ENCODE data around the gene PSMG4. TPM values are rescaled to one million over a fixed set of nuclear protein-coding genes. Genes with fewer than 3 reads are reported as not detected.

The PSMG4 gene
- total RNA-seq, 1 experiment from 2014 or later, result 20.9 TPM

DNA sequence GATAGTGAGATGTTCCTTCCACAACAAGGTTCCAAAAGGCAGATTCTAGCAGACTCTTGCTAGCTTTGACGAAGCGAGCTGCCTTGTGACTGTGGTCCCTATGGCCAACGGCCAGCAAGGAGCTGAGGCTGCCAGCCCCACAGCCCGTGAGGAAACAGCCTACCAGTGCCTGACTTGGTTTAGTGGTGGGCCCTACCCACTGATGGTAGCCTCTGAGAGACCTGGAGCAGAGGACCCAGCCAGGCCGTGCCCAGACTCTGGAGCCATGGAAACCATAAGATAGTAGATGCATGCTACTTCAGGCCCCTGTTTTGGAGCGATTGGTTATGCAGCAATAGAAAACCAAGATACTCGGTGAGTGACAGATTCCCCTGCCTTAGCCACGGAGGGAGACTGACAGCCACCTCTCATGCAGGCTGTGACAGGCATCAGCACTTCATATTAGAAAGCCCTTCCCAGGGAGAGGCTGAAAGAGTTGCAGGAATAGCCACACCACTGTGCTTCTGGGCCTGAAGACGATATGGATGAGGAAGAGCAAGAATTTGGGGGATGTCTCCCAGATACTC is 19.2 kb downstream of the PSMG4 start:
- POLR2A ChIA-PET, result no interaction called here
- H3K4me1 Mint-ChIP-seq (ENCODE audit: low read depth, unreplicated experiment), result no peaks in the 10 kb centered on the region
- H3K27me3 ChIP-seq (replicated peaks; ENCODE audit: control insufficient read depth, insufficient read depth, low read length), result no peaks in the 10 kb centered on the region
- CTCF ChIA-PET, result no interaction called here
- H3K4me3 ChIP-seq (ENCODE audit: low read depth, low read length), result no peak overlapping the region
- H3K36me3 ChIP-seq (ENCODE audit: control insufficient read depth, insufficient read depth, low read length), result no peaks in the 10 kb centered on the region; the same call in 1 of the 2 replicates
- no peaks in the 10 kb centered on the region for H3K9me3 Mint-ChIP-seq (ENCODE audit: unreplicated experiment)
- intact Hi-C loops (cut with micrococcal nuclease; ENCODE audit: unreplicated experiment), result loop anchor here (5.0 kb wide), 1 partner anchor 224 kb away; no protein-coding TSS in a partner anchor
- no peak for TF ChIP-seq CTCF (IDR thresholded peaks at IDR 0.05; ENCODE audit: insufficient read depth in 1 of 2, low read depth in 1 of 2, low read length in 1 of 2, severe bottlenecking in 1 of 2, unreplicated experiment in 1 of 2)
- no peak overlapping the region for H3K27ac Mint-ChIP-seq (ENCODE audit: unreplicated experiment)
- H3K4me3 Mint-ChIP-seq (ENCODE audit: unreplicated experiment), result no peak overlapping the region
- no peaks in the 10 kb centered on the region for H3K27me3 Mint-ChIP-seq (ENCODE audit: insufficient read depth, unreplicated experiment)
- no TSS peak for BruUV-seq (replicated peaks)
- H3K36me3 Mint-ChIP-seq (ENCODE audit: insufficient read depth, unreplicated experiment), result peaks cover 59% of the 10 kb centered on the region
- no peaks in the 10 kb centered on the region for H3K9me3 ChIP-seq
- no peak for DNase-seq
- H3K4me1 ChIP-seq, result no peaks in the 10 kb centered on the region

GRCh38 chr6:3278691-3279090 is 19.9 kb downstream of the PSMG4 start:
- BruUV-seq (replicated peaks), result no TSS peak
- Mint-ChIP-seq H3K9me3 (ENCODE audit: unreplicated experiment) (no peaks in the 10 kb centered on the region), H3K4me1 (ENCODE audit: low read depth, unreplicated experiment) (no peaks in the 10 kb centered on the region), H3K36me3 (ENCODE audit: insufficient read depth, unreplicated experiment) (peaks cover 59% of the 10 kb centered on the region), H3K4me3 (ENCODE audit: unreplicated experiment) (no peak overlapping the region), H3K27me3 (ENCODE audit: insufficient read depth, unreplicated experiment) (no peaks in the 10 kb centered on the region), H3K27ac (ENCODE audit: unreplicated experiment) (no peak overlapping the region)
- Histone ChIP-seq H3K4me1 (no peaks in the 10 kb centered on the region), H3K9me3 (no peaks in the 10 kb centered on the region), H3K36me3 (ENCODE audit: control insufficient read depth, insufficient read depth, low read length) (no peaks in the 10 kb centered on the region; the same call in 1 of the 2 replicates), H3K4me3 (ENCODE audit: low read depth, low read length) (no peak overlapping the region), H3K27me3 (replicated peaks; ENCODE audit: control insufficient read depth, insufficient read depth, low read length) (no peaks in the 10 kb centered on the region)
- ChIA-PET CTCF (interaction anchor here (0.6 kb wide), 1 partner anchor 11 kb away, joined by 4 read pairs; no protein-coding TSS in a partner anchor), POLR2A (no interaction called here)
- intact Hi-C loops (cut with micrococcal nuclease; ENCODE audit: unreplicated experiment), result loop anchor here (1.0 to 5.0 kb wide), 3 partner anchors 175 to 454 kb away; no protein-coding TSS in a partner anchor
- no peak for TF ChIP-seq CTCF (IDR thresholded peaks at IDR 0.05; ENCODE audit: insufficient read depth in 1 of 2, low read depth in 1 of 2, low read length in 1 of 2, severe bottlenecking in 1 of 2, unreplicated experiment in 1 of 2)
- no peak for DNase-seq

GRCh38 chr6:3280091-3280490 is 21.3 kb downstream of the PSMG4 start:
- Mint-ChIP-seq H3K4me3 (ENCODE audit: unreplicated experiment) (no peak overlapping the region), H3K36me3 (ENCODE audit: insufficient read depth, unreplicated experiment) (peaks cover 56% of the 10 kb centered on the region), H3K4me1 (ENCODE audit: low read depth, unreplicated experiment) (no peaks in the 10 kb centered on the region), H3K27me3 (ENCODE audit: insufficient read depth, unreplicated experiment) (no peaks in the 10 kb centered on the region), H3K9me3 (ENCODE audit: unreplicated experiment) (no peaks in the 10 kb centered on the region), H3K27ac (ENCODE audit: unreplicated experiment) (no peak overlapping the region)
- POLR2A ChIA-PET, result no interaction called here
- Histone ChIP-seq H3K27me3 (replicated peaks; ENCODE audit: control insufficient read depth, insufficient read depth, low read length) (no peaks in the 10 kb centered on the region), H3K9me3 (no peaks in the 10 kb centered on the region), H3K4me1 (no peaks in the 10 kb centered on the region), H3K4me3 (ENCODE audit: low read depth, low read length) (no peak overlapping the region), H3K36me3 (ENCODE audit: control insufficient read depth, insufficient read depth, low read length) (no peaks in the 10 kb centered on the region; the same call in 1 of the 2 replicates)
- CTCF ChIA-PET, result interaction anchor here (0.6 to 1.6 kb wide), 9 partner anchors 13 to 774 kb away, joined by 3 to 6 read pairs (median 3); partner anchors contain the start of gene SLC22A23
- TF ChIP-seq CTCF (IDR thresholded peaks at IDR 0.05; ENCODE audit: insufficient read depth in 1 of 2, low read depth in 1 of 2, low read length in 1 of 2, severe bottlenecking in 1 of 2, unreplicated experiment in 1 of 2), result no peak
- intact Hi-C loops (cut with micrococcal nuclease; ENCODE audit: unreplicated experiment), result no loop called here
- peak in 1 of 2 experiments; percentile 28 for DNase-seq
- no TSS peak for BruUV-seq (replicated peaks)
